ENCODE measurements around the gene LRRC47.

Gene LRRC47

GRCh38 chr1:3825356-3825755, 29.1 kb upstream of the LRRC47 start:
- ChIA-PET CTCF (no interaction called here), POLR2A (no interaction called here)
- DNase-seq (ENCODE audit: extremely low spot score): no peak
- no peak for TF ChIP-seq SP1 (IDR thresholded peaks at IDR 0.05)
- TF ChIP-seq LEF1 (IDR thresholded peaks at IDR 0.05; ENCODE audit: borderline replicate concordance): no peak
- no peak for TF ChIP-seq NFRKB (IDR thresholded peaks at IDR 0.05)
- no peak for TF ChIP-seq ARNT (IDR thresholded peaks at IDR 0.05)
- no peak for TF ChIP-seq L3MBTL2 (conservative IDR thresholded peaks at IDR 0.05)
- no peak for TF ChIP-seq ZNF384 (IDR thresholded peaks at IDR 0.05)

- no peak for DNase-seq (ENCODE audit: extremely low spot score)
- TF ChIP-seq FOXA1 (IDR thresholded peaks at IDR 0.05) (no peak), BHLHE40 (IDR thresholded peaks at IDR 0.05; ENCODE audit: borderline replicate concordance) (no peak), FOXK2 (IDR thresholded peaks at IDR 0.05) (no peak)
- ChIA-PET POLR2A (no interaction called here), CTCF (no interaction called here)
Observed at GRCh38 chr1:3824650-3825049, 28.4 kb upstream of the LRRC47 start.

GRCh38 chr1:3822421-3822820, 26.1 kb upstream of the LRRC47 start:
- no peak for TF ChIP-seq HDGF (IDR thresholded peaks at IDR 0.05; ENCODE audit: borderline replicate concordance)
- TF ChIP-seq SUZ12 (IDR thresholded peaks at IDR 0.05): no peak
- no peak for TF ChIP-seq BHLHE40 (IDR thresholded peaks at IDR 0.05; ENCODE audit: borderline replicate concordance)
- no peak for TF ChIP-seq SP1 (IDR thresholded peaks at IDR 0.05)
- no peak for TF ChIP-seq FOXA1 (IDR thresholded peaks at IDR 0.05)
- TF ChIP-seq L3MBTL2 (conservative IDR thresholded peaks at IDR 0.05): no peak
- no peak for TF ChIP-seq ELF4 (IDR thresholded peaks at IDR 0.05)
- TF ChIP-seq FOXK2 (IDR thresholded peaks at IDR 0.05): no peak
- TF ChIP-seq CTBP1 (IDR thresholded peaks at IDR 0.05; ENCODE audit: borderline replicate concordance): no peak
- TF ChIP-seq NFRKB (IDR thresholded peaks at IDR 0.05): no peak
- TF ChIP-seq LEF1 (IDR thresholded peaks at IDR 0.05; ENCODE audit: borderline replicate concordance): no peak
- TF ChIP-seq PKNOX1 (IDR thresholded peaks at IDR 0.05): no peak
- TF ChIP-seq FOXM1 (IDR thresholded peaks at IDR 0.05; ENCODE audit: borderline replicate concordance): no peak
- TF ChIP-seq ARNT (IDR thresholded peaks at IDR 0.05): no peak
- TF ChIP-seq TARDBP (IDR thresholded peaks at IDR 0.05): no peak
- no peak for TF ChIP-seq ZNF384 (IDR thresholded peaks at IDR 0.05)
- DNase-seq (ENCODE audit: extremely low spot score): no peak
- ChIA-PET CTCF (no interaction called here), POLR2A (interaction anchor here (1.5 kb wide), 1 partner anchor 26 kb away, joined by 3 read pairs; the partner anchor contains the start of gene LRRC47)

GRCh38 chr1:3821908-3822307, 25.6 kb upstream of the LRRC47 start:
- TF ChIP-seq LEF1 (IDR thresholded peaks at IDR 0.05; ENCODE audit: borderline replicate concordance) (no peak), FOXK2 (IDR thresholded peaks at IDR 0.05) (no peak), FOXM1 (IDR thresholded peaks at IDR 0.05; ENCODE audit: borderline replicate concordance) (no peak), L3MBTL2 (conservative IDR thresholded peaks at IDR 0.05) (no peak), PKNOX1 (IDR thresholded peaks at IDR 0.05) (no peak), TARDBP (IDR thresholded peaks at IDR 0.05) (no peak), ARNT (IDR thresholded peaks at IDR 0.05) (no peak), FOXA1 (IDR thresholded peaks at IDR 0.05) (no peak), BHLHE40 (IDR thresholded peaks at IDR 0.05; ENCODE audit: borderline replicate concordance) (no peak)
- DNase-seq (ENCODE audit: extremely low spot score): no peak
- POLR2A ChIA-PET: interaction anchor here (1.5 kb wide), 1 partner anchor 26 kb away, joined by 3 read pairs; the partner anchor contains the start of gene LRRC47
- CTCF ChIA-PET: no interaction called here

- ChIA-PET CTCF (no interaction called here), POLR2A (interaction anchor here (1.5 kb wide), 1 partner anchor 25 kb away, joined by 3 read pairs; the partner anchor contains the start of gene LRRC47)
- no peak for DNase-seq (ENCODE audit: extremely low spot score)
- TF ChIP-seq SP1 (IDR thresholded peaks at IDR 0.05): no peak
- no peak for TF ChIP-seq BHLHE40 (IDR thresholded peaks at IDR 0.05; ENCODE audit: borderline replicate concordance)
- TF ChIP-seq LEF1 (IDR thresholded peaks at IDR 0.05; ENCODE audit: borderline replicate concordance): no peak
- no peak for TF ChIP-seq ZNF384 (IDR thresholded peaks at IDR 0.05)
- TF ChIP-seq TARDBP (IDR thresholded peaks at IDR 0.05): no peak
- no peak for TF ChIP-seq FOXK2 (IDR thresholded peaks at IDR 0.05)
- TF ChIP-seq ARNT (IDR thresholded peaks at IDR 0.05): no peak
- no peak for TF ChIP-seq PKNOX1 (IDR thresholded peaks at IDR 0.05)
- no peak for TF ChIP-seq NFRKB (IDR thresholded peaks at IDR 0.05)
- TF ChIP-seq L3MBTL2 (conservative IDR thresholded peaks at IDR 0.05): no peak
- TF ChIP-seq HDGF (IDR thresholded peaks at IDR 0.05; ENCODE audit: borderline replicate concordance): no peak
- no peak for TF ChIP-seq SUZ12 (IDR thresholded peaks at IDR 0.05)
- no peak for TF ChIP-seq ELF4 (IDR thresholded peaks at IDR 0.05)
- no peak for TF ChIP-seq FOXA1 (IDR thresholded peaks at IDR 0.05)
- TF ChIP-seq CTBP1 (IDR thresholded peaks at IDR 0.05; ENCODE audit: borderline replicate concordance): no peak
Observed at GRCh38 chr1:3821447-3821846, 25.1 kb upstream of the LRRC47 start.

GRCh38 chr1:3821004-3821403, 24.7 kb upstream of the LRRC47 start:
- ChIA-PET CTCF (no interaction called here), POLR2A (interaction anchor here (1.5 kb wide), 1 partner anchor 25 kb away, joined by 3 read pairs; the partner anchor contains the start of gene LRRC47)
- TF ChIP-seq ARNT (IDR thresholded peaks at IDR 0.05) (no peak), ZNF384 (IDR thresholded peaks at IDR 0.05) (no peak), L3MBTL2 (conservative IDR thresholded peaks at IDR 0.05) (no peak), FOXA1 (IDR thresholded peaks at IDR 0.05) (no peak), SP1 (IDR thresholded peaks at IDR 0.05) (no peak), FOXM1 (IDR thresholded peaks at IDR 0.05; ENCODE audit: borderline replicate concordance) (no peak), FOXK2 (IDR thresholded peaks at IDR 0.05) (no peak), BHLHE40 (IDR thresholded peaks at IDR 0.05; ENCODE audit: borderline replicate concordance) (no peak), ELF4 (IDR thresholded peaks at IDR 0.05) (no peak), PKNOX1 (IDR thresholded peaks at IDR 0.05) (no peak), SUZ12 (IDR thresholded peaks at IDR 0.05) (no peak), LEF1 (IDR thresholded peaks at IDR 0.05; ENCODE audit: borderline replicate concordance) (no peak), HDGF (IDR thresholded peaks at IDR 0.05; ENCODE audit: borderline replicate concordance) (no peak), TARDBP (IDR thresholded peaks at IDR 0.05) (no peak), CTBP1 (IDR thresholded peaks at IDR 0.05; ENCODE audit: borderline replicate concordance) (no peak), NFRKB (IDR thresholded peaks at IDR 0.05) (no peak)
- no peak for DNase-seq (ENCODE audit: extremely low spot score)

Data from HEK293T (cell line).